Activated T-helper 1 cell treated with anti-CD3 and anti-CD28 coated beads, Interleukin-12 subunit alpha, Interleukin-12 subunit beta, Interleukin-2, Interleukin-4 antibody, amounts not matched to agents 30 ng/mL and 10 ng/mL and 1 ng/mL, durations not matched to agents 14 hours and 24 hours and 36 hours (primary cell): Measurements from ENCODE around the gene ZNF827. TPM values are rescaled to one million over a fixed set of nuclear protein-coding genes. Genes with fewer than 3 reads are reported as not detected.

Experiments used
- DNase-seq: peaks from one replicate; pipeline ENCODE4 v3.0.0; 2021; ENCODE audit warnings: low spot score
- H3K27ac Mint-ChIP-seq: one replicate; pipeline ENCODE4 v1.8.0; 2021; ENCODE audit warnings: mild to moderate bottlenecking, mixed read lengths
- H3K27me3 Mint-ChIP-seq: one replicate; pipeline ENCODE4 v1.8.0; 2022; ENCODE audit warnings: mild to moderate bottlenecking, moderate library complexity, mixed read lengths; ENCODE audit not compliant: insufficient read depth
- H3K36me3 Mint-ChIP-seq: one replicate; pipeline ENCODE4 v1.8.0; 2021; ENCODE audit warnings: low read depth, mixed read lengths
- H3K4me1 Mint-ChIP-seq: one replicate; pipeline ENCODE4 v1.8.0; 2021; ENCODE audit warnings: low read depth, mixed read lengths
- H3K4me3 Mint-ChIP-seq: one replicate; pipeline ENCODE4 v1.8.0; 2021; ENCODE audit warnings: mild to moderate bottlenecking, moderate library complexity, mixed read lengths
- H3K9me3 Mint-ChIP-seq: one replicate; pipeline ENCODE4 v1.8.0; 2021; ENCODE audit warnings: mixed read lengths
- intact Hi-C: fragments of 100-400 bp; cut with micrococcal nuclease; formaldehyde crosslinking; loops from one replicate; pipeline ENCODE4 v1.15.1; 2024
- total RNA-seq: library from RNA; stranded (reverse); gene quantifications from 2 replicates; pipeline ENCODE4 v1.2.3, GENCODE V29; 2022

ZNF827 gene
- total RNA-seq, 1 donor from 2014 or later: 51.1 TPM

GRCh38 chr4:145939856-145940255, 1.2 kb upstream of the ZNF827 start:
- Mint-ChIP-seq H3K36me3 (peaks cover 9% of the 10 kb centered on the region), H3K4me3 (peak overlapping the region; percentile 95), H3K27ac (no peak overlapping the region), H3K4me1 (peaks cover 33% of the 10 kb centered on the region), H3K9me3 (no peaks in the 10 kb centered on the region), H3K27me3 (peaks cover 3% of the 10 kb centered on the region)
- intact Hi-C loops: loop anchor here (2.0 to 10.0 kb wide), 7 partner anchors 15 to 705 kb away; partner anchors contain the start of gene SLC10A7
- DNase-seq: no peak

- peak overlapping the region; percentile 95 for H3K4me3 Mint-ChIP-seq
- peaks cover 38% of the 10 kb centered on the region for H3K4me1 Mint-ChIP-seq
- peak overlapping the region; percentile 26 for H3K27ac Mint-ChIP-seq
- H3K9me3 Mint-ChIP-seq: no peaks in the 10 kb centered on the region
- peaks cover 9% of the 10 kb centered on the region for H3K36me3 Mint-ChIP-seq
- intact Hi-C loops: loop anchor here (2.0 to 10.0 kb wide), 7 partner anchors 15 to 705 kb away; partner anchors contain the start of gene SLC10A7
- peaks cover 3% of the 10 kb centered on the region for H3K27me3 Mint-ChIP-seq
- DNase-seq: no peak
Measured at GRCh38 chr4:145939441-145939750, 773 bp upstream of the ZNF827 start.

- Mint-ChIP-seq H3K4me3 (peak overlapping the region; percentile 95), H3K4me1 (peaks cover 48% of the 10 kb centered on the region), H3K27me3 (peaks cover 3% of the 10 kb centered on the region), H3K36me3 (peaks cover 18% of the 10 kb centered on the region), H3K27ac (peak overlapping the region; percentile 96), H3K9me3 (no peaks in the 10 kb centered on the region)
- intact Hi-C loops: loop anchor here (1.0 to 10.0 kb wide), 12 partner anchors 17 to 839 kb away; partner anchors contain the start of genes ABCE1, ANAPC10, MMAA and OTUD4
- DNase-seq: peak; percentile 11
Measured at GRCh38 chr4:145937971-145938611, 532 bp downstream of the ZNF827 start.

- H3K27me3 Mint-ChIP-seq: peaks cover 3% of the 10 kb centered on the region
Measured at GRCh38 chr4:145936997-145937901, 1.4 kb downstream of the ZNF827 start.

GRCh38 chr4:145936142-145936996, 2.3 kb downstream of the ZNF827 start:
- intact Hi-C loops: loop anchor here (1.0 to 10.0 kb wide), 7 partner anchors 69 to 838 kb away; partner anchors contain the start of genes ABCE1, ANAPC10 and SLC10A7
- Mint-ChIP-seq H3K4me1 (peaks cover 48% of the 10 kb centered on the region), H3K9me3 (no peaks in the 10 kb centered on the region), H3K27ac (peak overlapping the region; percentile 96), H3K36me3 (peaks cover 20% of the 10 kb centered on the region), H3K27me3 (peaks cover 3% of the 10 kb centered on the region), H3K4me3 (peak overlapping the region; percentile 95)
- peak; percentile 41 for DNase-seq

More at GRCh38 chr4:145936997-145937901, 1.4 kb downstream of the ZNF827 start:
- peaks cover 48% of the 10 kb centered on the region for H3K4me1 Mint-ChIP-seq
- peak overlapping the region; percentile 96 for H3K27ac Mint-ChIP-seq
- H3K4me3 Mint-ChIP-seq: peak overlapping the region; percentile 95
- intact Hi-C loops: loop anchor here (1.0 to 10.0 kb wide), 9 partner anchors 70 to 838 kb away; partner anchors contain the start of genes ABCE1, ANAPC10, OTUD4 and SLC10A7
- peaks cover 20% of the 10 kb centered on the region for H3K36me3 Mint-ChIP-seq
- H3K9me3 Mint-ChIP-seq: no peaks in the 10 kb centered on the region
- peak; percentile 52 for DNase-seq

- peaks cover 53% of the 10 kb centered on the region for H3K4me1 Mint-ChIP-seq
- no peaks in the 10 kb centered on the region for H3K9me3 Mint-ChIP-seq
- peak overlapping the region; percentile 96 for H3K27ac Mint-ChIP-seq
- peaks cover 3% of the 10 kb centered on the region for H3K27me3 Mint-ChIP-seq
- DNase-seq: no peak
- H3K36me3 Mint-ChIP-seq: peaks cover 20% of the 10 kb centered on the region
- intact Hi-C loops: loop anchor here (1.0 to 10.0 kb wide), 8 partner anchors 39 to 837 kb away; partner anchors contain the start of genes ABCE1, ANAPC10 and SLC10A7
- H3K4me3 Mint-ChIP-seq: peak overlapping the region; percentile 95
Measured at GRCh38 chr4:145935253-145936141, 3.1 kb downstream of the ZNF827 start.

- Mint-ChIP-seq H3K4me1 (peaks cover 52% of the 10 kb centered on the region), H3K27ac (no peak overlapping the region), H3K27me3 (peaks cover 1% of the 10 kb centered on the region), H3K36me3 (peaks cover 20% of the 10 kb centered on the region), H3K4me3 (peak overlapping the region; percentile 95), H3K9me3 (no peaks in the 10 kb centered on the region)
- no peak for DNase-seq
- intact Hi-C loops: loop anchor here (2.0 to 10.0 kb wide), 5 partner anchors 38 to 700 kb away; partner anchors contain the start of gene SLC10A7
Measured at GRCh38 chr4:145934434-145935047, 4.1 kb downstream of the ZNF827 start.

- peaks cover 20% of the 10 kb centered on the region for H3K36me3 Mint-ChIP-seq
Measured at GRCh38 chr4:145933134-145933533, 5.5 kb downstream of the ZNF827 start.

GRCh38 chr4:145931403-145931802, 7.2 kb downstream of the ZNF827 start:
- H3K27me3 Mint-ChIP-seq: peaks cover 1% of the 10 kb centered on the region
- intact Hi-C loops: loop anchor here (10.0 kb wide), 2 partner anchors 403 to 697 kb away; no protein-coding TSS in a partner anchor
- H3K36me3 Mint-ChIP-seq: peaks cover 20% of the 10 kb centered on the region
- no peak for DNase-seq
- H3K4me3 Mint-ChIP-seq: no peak overlapping the region
- H3K4me1 Mint-ChIP-seq: peaks cover 41% of the 10 kb centered on the region
- no peak overlapping the region for H3K27ac Mint-ChIP-seq
- H3K9me3 Mint-ChIP-seq: no peaks in the 10 kb centered on the region

More at GRCh38 chr4:145933134-145933533, 5.5 kb downstream of the ZNF827 start:
- peaks cover 1% of the 10 kb centered on the region for H3K27me3 Mint-ChIP-seq
- H3K27ac Mint-ChIP-seq: no peak overlapping the region
- H3K9me3 Mint-ChIP-seq: no peaks in the 10 kb centered on the region
- H3K4me1 Mint-ChIP-seq: peaks cover 41% of the 10 kb centered on the region
- no peak for DNase-seq
- intact Hi-C loops: loop anchor here (10.0 kb wide), 2 partner anchors 402 to 698 kb away; no protein-coding TSS in a partner anchor
- H3K4me3 Mint-ChIP-seq: no peak overlapping the region

- Mint-ChIP-seq H3K4me3 (no peak overlapping the region), H3K9me3 (peaks cover 8% of the 10 kb centered on the region), H3K27me3 (no peaks in the 10 kb centered on the region), H3K36me3 (peaks cover 24% of the 10 kb centered on the region), H3K4me1 (peaks cover 35% of the 10 kb centered on the region), H3K27ac (no peak overlapping the region)
- intact Hi-C loops: loop anchor here (10.0 kb wide), 2 partner anchors 404 to 696 kb away; no protein-coding TSS in a partner anchor
- DNase-seq: no peak
Measured at GRCh38 chr4:145930592-145930991, 8.0 kb downstream of the ZNF827 start.
